ENCODE measurements around the gene IQGAP2. TPM values are rescaled to one million over a fixed set of nuclear protein-coding genes. Genes with fewer than 3 reads are reported as not detected.

The IQGAP2 gene
- total RNA-seq, 1 experiment from 2014 or later: 0.59 TPM

GRCh38 chr5:76479281-76479680 is 76.2 kb downstream of the IQGAP2 start:
- H3K4me1 ChIP-seq (ENCODE audit: control insufficient read depth, insufficient read depth, low read length): no peaks in the 10 kb centered on the region
- no peak for DNase-seq (ENCODE audit: low read depth, low spot score)
- BruUV-seq (replicated peaks): no TSS peak
- intact Hi-C loops (cut with micrococcal nuclease; ENCODE audit: unreplicated experiment) (no loop called here), in situ Hi-C loops (cut with HindIII; ENCODE audit: low pct_unique_long_range_greater_than_20kb, low sequenced_read_pairs) (no loop called here)
- no peaks in the 10 kb centered on the region for H3K9me3 ChIP-seq (ENCODE audit: control insufficient read depth, insufficient read depth, low read depth, low read length)
- ChIA-PET CTCF (no interaction called here), POLR2A (no interaction called here)
- no peak overlapping the region for H3K4me3 ChIP-seq (ENCODE audit: low read depth in 2 of 2, low read length in 2 of 2)
- no peak for ATAC-seq
- H3K36me3 ChIP-seq (ENCODE audit: control insufficient read depth, insufficient read depth, low read length): no peaks in the 10 kb centered on the region
- H3K27me3 ChIP-seq (ENCODE audit: control insufficient read depth, insufficient read depth, low read length): no peaks in the 10 kb centered on the region
- no peak overlapping the region for H3K27ac ChIP-seq (ENCODE audit: low read length)
- TF ChIP-seq SIN3A (IDR thresholded peaks at IDR 0.05; ENCODE audit: borderline replicate concordance, insufficient read depth, low read depth, low read length) (no peak), TCF7L2 (IDR thresholded peaks at IDR 0.05; ENCODE audit: low read depth, low read length) (no peak), CTCF (IDR thresholded peaks at IDR 0.05) (no peak), POLR2AphosphoS5 (IDR thresholded peaks at IDR 0.05; ENCODE audit: low read depth, low read length) (no peak), REST (IDR thresholded peaks at IDR 0.05; ENCODE audit: insufficient read depth in 1 of 2, low read depth in 2 of 2, low read length in 1 of 2) (no peak)

GRCh38 chr5:76479973-76480667 is 77.0 kb downstream of the IQGAP2 start:
- TF ChIP-seq SIN3A (IDR thresholded peaks at IDR 0.05; ENCODE audit: borderline replicate concordance, insufficient read depth, low read depth, low read length) (no peak), POLR2AphosphoS5 (IDR thresholded peaks at IDR 0.05; ENCODE audit: low read depth, low read length) (no peak), REST (IDR thresholded peaks at IDR 0.05; ENCODE audit: insufficient read depth in 1 of 2, low read depth in 2 of 2, low read length in 1 of 2) (no peak), CTCF (IDR thresholded peaks at IDR 0.05) (no peak), TCF7L2 (IDR thresholded peaks at IDR 0.05; ENCODE audit: low read depth, low read length) (no peak)
- POLR2A ChIA-PET: interaction anchor here (0.6 kb wide), 1 partner anchor 108 kb away, joined by 4 read pairs; no protein-coding TSS in a partner anchor
- no peak for ATAC-seq
- intact Hi-C loops (cut with micrococcal nuclease; ENCODE audit: unreplicated experiment) (no loop called here), in situ Hi-C loops (cut with HindIII; ENCODE audit: low pct_unique_long_range_greater_than_20kb, low sequenced_read_pairs) (no loop called here)
- BruUV-seq (replicated peaks): no TSS peak
- Histone ChIP-seq H3K9me3 (ENCODE audit: control insufficient read depth, insufficient read depth, low read depth, low read length) (no peaks in the 10 kb centered on the region), H3K27me3 (ENCODE audit: control insufficient read depth, insufficient read depth, low read length) (no peaks in the 10 kb centered on the region), H3K36me3 (ENCODE audit: control insufficient read depth, insufficient read depth, low read length) (no peaks in the 10 kb centered on the region), H3K4me1 (ENCODE audit: control insufficient read depth, insufficient read depth, low read length) (no peaks in the 10 kb centered on the region), H3K4me3 (ENCODE audit: low read depth in 2 of 2, low read length in 2 of 2) (no peak overlapping the region), H3K27ac (ENCODE audit: low read length) (no peak overlapping the region)
- CTCF ChIA-PET: no interaction called here
- no peak for DNase-seq (ENCODE audit: low read depth, low spot score)
